GM19238 (cell line): ENCODE results near the gene SLC35E2B.

Experiments used
- DNase-seq: peaks from one replicate; pipeline ENCODE4 v3.0.0; 2011; ENCODE audit warnings: low spot score; ENCODE audit not compliant: insufficient read length

The SLC35E2B gene

DNA sequence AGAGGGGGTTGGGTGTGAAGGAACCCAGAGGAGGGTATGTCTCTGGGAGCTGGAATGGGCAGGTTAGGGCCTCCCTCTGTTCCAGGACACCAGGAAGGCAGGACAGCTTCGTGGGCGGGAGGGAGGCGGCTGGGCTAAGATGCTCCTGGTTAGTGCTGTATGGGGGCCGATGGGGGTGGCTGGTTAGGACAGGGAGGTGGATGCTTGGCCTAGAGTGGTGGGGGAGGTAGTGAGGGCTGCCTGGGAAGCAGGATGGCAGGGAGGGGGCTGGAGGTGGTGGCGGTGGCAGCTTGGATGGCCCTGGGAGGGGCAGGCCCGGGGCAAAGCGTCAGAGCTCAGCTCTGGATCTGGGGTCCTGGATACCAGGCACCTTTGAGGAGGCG, 66.8 kb downstream of the SLC35E2B start:
- no peak for DNase-seq

GRCh38 chr1:1625404-1625775, 67.2 kb downstream of the SLC35E2B start:
- DNase-seq = no peak

DNA sequence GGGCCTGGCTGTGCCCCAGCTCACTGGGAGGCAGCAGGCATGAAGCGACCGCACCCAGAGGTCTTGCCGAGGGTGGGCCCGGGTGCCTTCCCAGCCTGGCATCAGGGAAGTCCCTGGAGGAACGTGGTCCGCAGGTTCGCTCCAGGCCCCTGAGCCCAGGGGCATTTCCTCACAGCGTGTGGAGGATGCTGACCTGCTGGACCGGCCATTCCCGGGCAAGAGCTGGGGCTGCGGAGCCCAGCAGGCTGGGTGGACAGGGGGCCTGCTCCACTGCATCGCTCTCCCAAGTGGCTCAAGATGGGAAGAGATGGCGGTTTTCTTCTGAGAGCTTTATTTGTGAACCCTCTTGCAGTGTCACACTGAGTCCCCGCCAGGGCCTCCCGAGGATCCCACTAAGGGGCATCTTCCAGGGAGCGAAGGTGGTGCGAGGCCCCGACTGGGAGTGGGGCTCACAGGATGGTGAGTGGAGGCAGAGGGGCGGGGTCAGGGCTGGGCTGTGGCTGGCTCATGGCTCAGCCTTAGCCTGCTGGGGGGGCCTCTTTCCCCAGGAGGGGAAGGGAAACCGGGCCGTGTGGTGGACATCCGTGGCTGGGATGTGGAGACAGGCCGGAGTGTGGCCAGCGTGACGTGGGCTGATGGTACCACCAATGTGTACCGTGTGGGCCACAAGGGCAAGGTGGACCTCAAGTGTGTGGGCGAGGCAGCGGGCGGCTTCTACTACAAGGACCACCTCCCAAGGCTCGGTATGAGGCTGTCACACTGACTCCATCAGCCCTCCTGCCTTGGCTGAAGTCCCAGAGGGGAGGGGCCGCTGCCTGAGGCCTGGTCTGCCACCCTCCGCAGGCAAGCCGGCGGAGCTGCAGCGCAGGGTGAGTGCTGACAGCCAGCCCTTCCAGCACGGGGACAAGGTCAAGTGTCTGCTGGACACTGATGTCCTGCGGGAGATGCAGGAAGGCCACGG, 67.9 kb downstream of the SLC35E2B start:
- DNase-seq = no peak

DNA sequence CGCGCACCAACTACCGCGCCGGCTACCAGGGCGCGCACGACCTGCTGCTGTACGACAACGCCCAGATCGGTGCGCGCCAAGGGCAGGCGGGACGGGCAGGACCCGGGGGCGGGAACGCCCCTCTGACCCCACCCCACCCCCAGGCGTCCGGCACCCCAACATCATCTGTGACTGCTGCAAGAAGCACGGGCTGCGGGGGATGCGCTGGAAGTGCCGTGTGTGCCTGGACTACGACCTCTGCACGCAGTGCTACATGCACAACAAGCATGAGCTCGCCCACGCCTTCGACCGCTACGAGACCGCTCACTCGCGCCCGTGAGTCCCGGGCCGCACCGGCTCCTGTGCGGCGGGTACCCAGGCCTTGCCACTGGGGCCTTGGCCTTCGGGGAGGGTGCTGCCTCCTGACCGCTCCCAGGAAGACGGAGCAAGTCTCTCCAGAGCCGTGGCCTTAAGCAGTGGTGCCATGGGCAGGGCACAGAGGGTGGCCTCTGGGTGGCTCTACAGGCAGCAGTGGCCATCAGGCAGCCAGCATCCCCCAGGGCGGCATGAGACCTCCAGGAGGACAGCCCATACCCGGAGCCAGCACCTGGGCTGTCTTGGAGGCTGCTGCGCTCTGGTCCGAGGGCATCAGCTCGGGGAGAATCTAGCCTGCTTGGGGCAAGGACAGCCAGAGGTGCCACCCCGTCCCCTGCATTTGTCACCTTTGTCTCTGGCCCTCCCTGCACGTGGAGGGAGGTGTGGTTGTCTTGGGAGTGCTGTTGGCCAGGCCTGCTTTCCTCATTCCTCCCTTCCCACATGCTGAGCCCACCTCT, 68.8 kb downstream of the SLC35E2B start:
- DNase-seq = no peak

DNA sequence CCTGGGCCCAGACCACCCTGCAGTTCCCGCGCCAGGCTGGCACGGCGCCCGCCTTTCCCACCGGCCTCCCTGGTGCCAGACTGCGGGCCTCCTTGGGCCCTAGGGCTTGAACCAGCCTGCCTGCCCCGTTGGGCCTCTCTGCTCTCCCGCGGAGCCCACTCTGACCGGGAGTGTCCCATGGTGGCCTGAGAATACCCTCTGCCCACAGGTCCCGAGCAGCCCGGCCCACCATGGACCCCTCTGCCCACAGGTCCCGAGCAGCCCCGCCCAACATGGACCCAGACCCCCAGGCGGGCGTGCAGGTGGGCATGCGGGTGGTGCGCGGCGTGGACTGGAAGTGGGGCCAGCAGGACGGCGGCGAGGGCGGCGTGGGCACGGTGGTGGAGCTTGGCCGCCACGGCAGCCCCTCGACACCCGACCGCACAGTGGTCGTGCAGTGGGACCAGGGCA, 69.4 kb downstream of the SLC35E2B start:
- DNase-seq = no peak

DNA sequence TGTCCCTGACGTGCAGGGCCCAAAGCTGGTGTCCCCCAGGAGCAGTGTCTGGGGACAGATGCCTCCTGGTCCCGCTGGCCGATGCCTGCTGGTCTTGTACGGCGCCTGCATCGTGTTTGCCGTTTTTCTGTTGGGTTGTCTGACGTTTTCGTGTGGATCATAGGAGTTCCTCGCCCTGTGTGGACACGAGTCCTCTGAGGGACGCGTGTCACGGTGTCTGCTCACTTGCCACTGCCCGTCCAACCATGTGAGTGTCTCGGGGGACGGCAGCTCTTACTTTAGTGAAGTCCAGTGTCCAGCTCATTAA, 69.9 kb downstream of the SLC35E2B start:
- no peak for DNase-seq

DNA sequence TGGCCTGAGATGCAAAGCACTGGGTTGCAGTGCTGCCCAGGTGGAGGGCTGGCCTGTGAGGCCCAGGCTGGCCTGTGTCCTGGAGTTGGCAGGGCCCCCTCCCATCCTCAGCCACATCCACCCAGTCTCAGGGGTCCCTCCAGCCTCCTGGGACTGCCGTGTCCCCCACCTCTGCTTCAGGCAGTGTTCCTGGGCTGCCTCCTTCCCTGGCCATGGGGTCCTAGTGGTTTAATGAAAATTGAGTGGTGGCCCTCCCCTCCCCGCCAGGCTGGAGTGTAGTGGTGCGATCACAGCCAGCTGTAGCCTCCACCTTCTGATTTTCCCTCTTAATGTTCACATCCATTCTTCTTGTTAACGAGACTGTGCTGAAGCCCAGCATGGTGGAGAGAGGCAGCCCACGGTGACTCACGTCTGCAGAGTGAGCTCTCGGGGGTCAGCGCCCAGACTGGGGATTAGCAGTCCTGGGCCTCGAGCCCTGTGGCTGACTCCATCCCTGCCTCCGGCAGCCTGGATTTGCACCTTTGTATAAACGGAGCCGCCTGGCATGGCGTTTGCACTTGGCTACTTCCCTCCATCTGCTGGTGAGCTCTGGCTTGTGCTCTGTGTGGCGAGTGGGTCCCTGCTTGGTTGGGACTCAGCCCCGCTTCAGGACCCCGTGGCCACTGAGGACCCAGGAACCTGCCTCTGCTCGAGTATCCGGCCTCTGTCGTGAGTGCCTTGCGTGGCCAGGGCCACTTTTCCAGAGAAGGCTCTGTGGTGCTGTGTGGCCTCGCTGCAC, 70.4 kb downstream of the SLC35E2B start:
- no peak for DNase-seq

- no peak for DNase-seq
These were observed 71.2 kb downstream of the SLC35E2B start for GRCh38 chr1:1621173-1622009.

DNA sequence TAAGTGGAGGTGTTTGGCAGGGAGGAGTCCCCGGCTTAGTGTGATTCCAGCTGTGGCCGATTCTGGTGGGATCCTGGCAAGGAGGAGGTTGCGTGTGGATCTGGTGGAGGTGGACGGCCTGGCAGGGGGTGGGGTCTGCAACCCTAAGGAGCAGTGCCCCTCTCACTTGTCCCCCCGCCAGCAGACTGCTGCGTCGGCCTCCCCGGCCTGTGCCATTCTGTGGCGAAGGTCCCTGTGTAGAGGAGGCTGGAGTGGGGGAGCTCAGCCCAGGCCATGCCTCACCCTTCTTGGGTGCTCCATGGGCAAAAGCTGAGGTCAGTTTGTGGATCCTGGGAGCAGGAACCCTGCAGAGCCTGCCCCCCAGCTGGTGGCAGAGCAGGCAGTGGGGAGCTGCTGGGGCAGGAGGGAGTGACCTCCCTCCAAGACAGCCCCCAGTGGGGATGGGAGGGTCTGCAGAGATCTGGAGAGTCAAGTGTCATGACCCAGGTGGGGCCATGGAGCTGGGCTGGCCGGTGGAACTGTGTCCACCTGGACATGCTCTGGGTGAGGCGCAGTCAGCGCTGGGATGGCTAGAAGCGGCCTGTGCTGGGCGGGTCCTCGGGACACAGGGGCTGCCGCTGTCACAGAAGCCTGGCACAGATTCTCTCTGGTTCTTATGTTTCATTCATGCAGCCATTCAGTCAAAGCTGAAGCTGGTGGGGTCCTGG, 72.0 kb downstream of the SLC35E2B start:
- no peak for DNase-seq

DNA sequence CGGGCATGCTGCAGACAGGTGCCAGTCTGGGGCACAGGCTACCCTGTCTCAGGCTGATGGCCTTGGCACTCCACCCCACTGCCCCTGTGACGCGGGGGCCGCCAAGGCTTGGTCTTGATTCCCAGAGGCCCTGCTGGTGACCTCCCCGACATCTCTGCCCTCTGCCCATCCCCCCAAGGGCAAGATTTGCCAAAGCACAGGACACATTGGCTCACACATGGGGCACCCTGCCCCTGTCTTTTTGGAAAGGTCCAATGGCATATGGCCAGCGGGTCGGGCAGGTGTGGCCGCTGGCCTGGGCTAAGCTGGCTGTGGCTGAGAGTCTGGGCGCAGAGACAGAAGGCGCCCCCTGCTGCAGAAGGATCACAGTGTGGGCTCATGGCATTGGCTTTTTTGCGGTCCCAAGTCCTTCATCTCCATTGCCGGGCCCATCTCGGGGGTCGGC, 72.7 kb downstream of the SLC35E2B start:
- no peak for DNase-seq

DNA sequence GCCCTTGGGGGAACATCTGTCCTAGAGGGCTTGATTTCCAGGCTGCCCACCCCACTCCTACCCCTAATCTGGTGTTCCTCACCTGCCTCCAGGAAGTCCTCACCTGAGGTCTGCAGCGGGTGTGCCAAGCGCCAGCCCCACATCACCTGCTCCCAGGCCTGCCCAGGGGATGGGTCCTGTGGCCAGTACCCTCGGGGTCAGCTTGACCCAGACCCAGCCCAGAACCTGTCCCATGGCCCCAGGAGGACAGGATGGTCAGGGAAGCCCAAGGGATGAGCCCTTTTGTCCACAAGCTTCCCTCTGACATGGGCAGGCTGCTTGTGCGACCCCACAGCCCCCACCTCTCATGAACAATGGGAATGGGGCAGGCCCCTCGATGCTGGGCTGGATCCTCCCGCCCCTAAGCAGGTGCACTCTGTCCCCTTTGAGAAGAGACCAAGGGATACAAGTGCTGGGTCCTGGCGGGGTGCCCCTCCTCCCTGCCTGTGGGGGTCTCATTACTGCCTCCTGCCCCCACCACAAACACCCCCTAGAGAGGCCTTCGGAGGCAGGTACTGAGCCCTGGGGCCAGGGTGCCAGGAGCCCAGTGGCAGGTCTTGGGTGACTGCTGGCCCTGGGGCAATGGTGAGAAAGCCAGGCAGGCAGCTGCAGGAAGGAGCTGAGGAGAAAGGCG, 74.1 kb downstream of the SLC35E2B start:
- no peak for DNase-seq

- no peak for DNase-seq
These were observed 74.7 kb downstream of the SLC35E2B start for GRCh38 chr1:1617925-1618324.

DNA sequence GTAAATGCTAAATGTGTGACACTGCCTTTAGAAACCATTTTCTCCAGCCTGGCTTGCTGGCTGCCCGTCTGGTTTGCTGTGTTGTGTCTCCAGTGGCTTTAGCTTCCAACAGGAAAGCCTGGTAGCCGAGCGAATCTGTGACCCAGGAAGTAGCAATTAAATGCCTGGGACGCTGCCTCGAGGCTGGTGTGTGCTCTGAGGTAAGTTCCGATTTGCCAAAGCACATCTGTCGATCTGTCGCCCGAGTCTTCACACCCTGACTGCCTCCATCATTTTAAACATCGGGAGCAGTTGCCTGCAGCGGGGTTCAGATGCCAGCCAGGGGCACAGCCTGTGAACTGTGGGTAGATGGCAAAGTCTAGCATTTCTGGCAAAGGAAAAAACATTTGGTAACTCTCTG, 75.1 kb downstream of the SLC35E2B start:
- no peak for DNase-seq

DNA sequence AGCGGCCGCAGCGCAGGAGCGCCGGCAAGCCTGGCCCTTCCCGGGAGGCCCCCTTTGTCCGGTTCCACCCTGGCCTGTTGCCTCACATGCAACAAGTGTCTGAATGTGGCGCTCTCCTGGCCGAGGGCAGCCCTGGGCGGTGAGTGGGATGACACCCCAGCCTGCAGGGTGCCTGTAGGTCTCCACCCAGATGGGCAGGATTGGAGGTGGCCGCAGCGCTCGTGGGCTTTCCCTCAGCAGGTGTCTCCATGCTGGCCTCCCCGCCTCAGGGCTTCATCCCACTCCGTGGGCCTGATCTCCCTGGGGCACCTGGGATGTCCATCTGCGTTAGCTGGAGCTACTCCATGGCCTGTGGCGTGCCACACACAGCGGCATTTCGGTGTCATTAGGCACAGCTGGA, 75.8 kb downstream of the SLC35E2B start:
- DNase-seq = no peak

DNA sequence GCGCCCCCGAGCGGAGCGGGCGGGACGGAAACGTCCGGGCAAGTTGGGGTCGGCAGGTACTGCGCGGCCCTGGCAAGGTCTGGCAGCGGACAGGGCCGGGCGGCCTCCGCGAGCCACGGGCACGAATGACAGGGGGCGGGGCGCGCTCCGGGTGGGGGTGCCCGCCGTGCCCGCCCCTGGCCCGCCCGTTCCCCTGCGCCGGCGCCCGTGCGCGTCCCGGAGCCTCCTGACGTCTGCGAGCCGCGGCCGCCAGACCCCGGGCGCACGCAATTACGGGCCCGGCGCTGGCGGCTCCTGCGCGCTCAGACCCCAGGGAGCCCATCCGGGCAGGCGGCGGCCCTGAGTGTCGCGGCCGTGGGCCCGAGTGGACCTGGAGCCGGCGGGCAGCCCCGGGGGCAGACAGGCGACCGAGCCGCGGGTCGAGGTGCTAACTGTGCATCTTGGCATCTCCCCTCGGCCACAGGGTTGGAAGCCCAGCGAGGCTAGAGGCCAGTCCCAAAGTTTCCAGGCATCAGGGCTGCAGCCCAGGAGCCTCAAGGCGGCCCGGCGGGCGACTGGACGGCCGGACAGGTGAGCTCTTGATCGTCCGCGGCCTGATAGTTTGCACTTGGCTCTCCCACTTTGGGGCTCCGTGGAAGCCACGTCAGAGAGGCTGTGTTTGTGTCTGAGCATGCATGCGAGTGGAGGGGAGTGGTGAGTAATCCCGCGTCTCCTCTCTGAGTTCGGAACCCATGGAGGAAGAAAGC, 76.4 kb downstream of the SLC35E2B start:
- DNase-seq = peak; percentile 70

- DNase-seq = peak; percentile 100
These were observed 77.1 kb downstream of the SLC35E2B start, which contains the start of gene MIB2 for GRCh38 chr1:1615256-1616044. MIB2 (plus strand) TSS chr1:1615500; CDS start chr1:1623453, 7,953 bp downstream.

DNA sequence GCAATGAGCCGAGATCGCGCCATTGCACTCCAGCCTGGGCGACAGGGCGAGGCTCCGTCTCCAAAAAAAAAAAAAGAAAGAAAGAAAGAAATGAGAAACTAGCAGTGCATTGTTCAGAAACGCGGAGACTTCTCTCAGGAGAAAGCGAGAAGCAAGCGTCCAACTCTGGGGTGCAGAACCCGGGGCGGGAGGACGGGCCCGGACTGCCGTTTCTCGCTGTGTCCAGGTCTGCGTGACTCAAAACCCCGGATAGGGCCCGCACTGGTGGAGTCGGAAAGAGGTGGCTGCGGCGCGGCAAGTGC, 77.7 kb downstream of the SLC35E2B start:
- DNase-seq = no peak
